Spleen (tissue), 3 donors: ENCODE measurements around the gene RGS6.

Source experiments
- POLR2A ChIP-seq, 3 donors: fragments of 450-650 bp; IDR thresholded peaks; one replicate each; pipeline ENCODE4 v1.5.1; 2017; ENCODE audit warnings: antibody characterized with exemption in 3 of 3, mild to moderate bottlenecking in 1 of 3
- POLR2AphosphoS5 ChIP-seq, 3 donors: sonication (generic); formaldehyde crosslinking; IDR thresholded peaks; one replicate each; pipeline ENCODE4 v1.5.1; 2017; ENCODE audit warnings: antibody characterized with exemption in 3 of 3

GRCh38 chr14:71913342-71913741 is 18.9 kb upstream of the RGS6 start:
- TF ChIP-seq POLR2AphosphoS5 (IDR thresholded peaks at IDR 0.05) (no peak), POLR2A (IDR thresholded peaks at IDR 0.05) (no peak)
